Measurements from ENCODE around the gene ELOVL3. TPM values are rescaled to one million over a fixed set of nuclear protein-coding genes. Genes with fewer than 3 reads are reported as not detected.

ELOVL3 gene
- total and polyA plus RNA-seq, 2 of the 4 experiments (the other 2 are of a cell fraction), result 0.09 to 0.36 TPM

DNA sequence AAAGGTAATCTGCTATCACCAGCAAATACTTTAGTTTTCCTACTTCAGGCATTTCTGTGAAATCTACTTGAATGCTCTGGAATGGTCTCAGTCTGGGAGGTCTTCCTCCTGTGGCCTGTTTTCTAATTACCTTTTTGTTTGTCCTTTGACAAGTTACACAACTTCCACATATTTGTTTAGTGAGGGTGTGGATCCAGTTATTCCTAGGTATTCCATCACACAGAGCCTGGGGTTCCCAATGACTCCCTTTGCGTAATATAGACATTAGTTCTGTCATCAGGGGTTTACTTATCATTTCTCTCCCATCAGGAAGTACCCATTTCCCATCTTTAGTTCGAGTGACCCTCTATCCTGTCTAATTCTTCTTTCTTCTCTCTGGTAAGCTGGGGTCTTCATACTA, 28.1 kb upstream of the ELOVL3 start:
- Histone ChIP-seq H2BK120ac (ENCODE audit: low read depth, low read length) (no peak overlapping the region), H3K4ac (ENCODE audit: low read depth, low read length) (no peak overlapping the region), H4K8ac (ENCODE audit: low read depth in 2 of 2, low read length in 2 of 2) (no peak overlapping the region), H2AK5ac (ENCODE audit: low read depth, low read length) (no peak overlapping the region), H3K9me1 (ENCODE audit: insufficient read depth, low read length) (no peaks in the 10 kb centered on the region), H3K4me3 (ENCODE audit: insufficient read depth, low read depth, low read length) (no peak overlapping the region), H2BK20ac (ENCODE audit: low read depth, low read length) (no peak overlapping the region), H2AK9ac (replicated peaks; ENCODE audit: low read depth, low read length, poor library complexity) (no peak overlapping the region), H3K79me1 (ENCODE audit: low read depth in 1 of 2, low read length in 2 of 2) (no peaks in the 10 kb centered on the region), H3K18ac (ENCODE audit: low read depth, low read length) (no peak overlapping the region), H3K56ac (ENCODE audit: extremely low read depth, insufficient read depth, low read length) (no peak overlapping the region), H4K5ac (ENCODE audit: low read depth, low read length) (no peak overlapping the region), H3K27ac (ENCODE audit: insufficient read depth, low read length) (no peak overlapping the region), H4K20me1 (ENCODE audit: insufficient read depth, low read length) (no peaks in the 10 kb centered on the region), H3K23ac (ENCODE audit: low read depth, low read length) (no peak overlapping the region), H3K9ac (ENCODE audit: low read depth, low read length) (no peak overlapping the region), H2BK5ac (ENCODE audit: low read depth, low read length, poor library complexity, severe bottlenecking) (no peak overlapping the region), H2AFZ (replicated peaks; ENCODE audit: low read length, poor library complexity) (no peak overlapping the region), H4K91ac (ENCODE audit: insufficient read depth, low read depth, low read length) (no peak overlapping the region), H3K14ac (replicated peaks; ENCODE audit: low read depth, low read length) (no peak overlapping the region), H3K4me1 (ENCODE audit: control insufficient read depth, insufficient read depth, low read length) (no peaks in the 10 kb centered on the region), H3K27me3 (ENCODE audit: control insufficient read depth, insufficient read depth, low read length) (peaks cover 16% of the 10 kb centered on the region), H3K36me3 (ENCODE audit: control insufficient read depth, insufficient read depth, low read length) (no peaks in the 10 kb centered on the region), H3K4me2 (ENCODE audit: low read depth, low read length) (no peak overlapping the region), H3K9me3 (ENCODE audit: control insufficient read depth, insufficient read depth, low read length) (peaks cover 2% of the 10 kb centered on the region; the same call in 1 of the 2 replicates), H2BK15ac (ENCODE audit: low read depth, low read length) (no peak overlapping the region)
- intact Hi-C loops (cut with micrococcal nuclease) (no loop called here), dilution Hi-C loops (cut with HindIII; ENCODE audit: low sequenced_read_pairs, unreplicated experiment) (no loop called here), in situ Hi-C loops (cut with MboI; ENCODE audit: low sequenced_read_pairs) (no loop called here)
- TF ChIP-seq RAD21 (IDR thresholded peaks at IDR 0.05; ENCODE audit: low read length) (no peak), FOS (IDR thresholded peaks at IDR 0.05; ENCODE audit: low read depth, low read length) (no peak), RCOR1 (IDR thresholded peaks at IDR 0.05; ENCODE audit: insufficient replicate concordance, low read length) (no peak), MXI1 (IDR thresholded peaks at IDR 0.05; ENCODE audit: borderline replicate concordance, low read depth, low read length) (no peak), NFE2L2 (IDR thresholded peaks at IDR 0.05; ENCODE audit: low read depth, low read length) (no peak), CHD1 (IDR thresholded peaks at IDR 0.05; ENCODE audit: low read depth, low read length) (no peak), BHLHE40 (IDR thresholded peaks at IDR 0.05; ENCODE audit: low read depth, low read length) (no peak), POLR2A (IDR thresholded peaks at IDR 0.05; ENCODE audit: low read depth, low read length) (no peak), MAFK (IDR thresholded peaks at IDR 0.05; ENCODE audit: low read depth, low read length) (no peak)
- TF ChIP-seq, protein P1, sequence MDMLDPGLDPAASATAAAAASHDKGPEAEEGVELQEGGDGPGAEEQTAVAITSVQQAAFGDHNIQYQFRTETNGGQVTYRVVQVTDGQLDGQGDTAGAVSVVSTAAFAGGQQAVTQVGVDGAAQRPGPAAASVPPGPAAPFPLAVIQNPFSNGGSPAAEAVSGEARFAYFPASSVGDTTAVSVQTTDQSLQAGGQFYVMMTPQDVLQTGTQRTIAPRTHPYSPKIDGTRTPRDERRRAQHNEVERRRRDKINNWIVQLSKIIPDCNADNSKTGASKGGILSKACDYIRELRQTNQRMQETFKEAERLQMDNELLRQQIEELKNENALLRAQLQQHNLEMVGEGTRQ (IDR thresholded peaks at IDR 0.05; ENCODE audit: low read depth, low read length), result no peak
- TF ChIP-seq, protein P2, sequence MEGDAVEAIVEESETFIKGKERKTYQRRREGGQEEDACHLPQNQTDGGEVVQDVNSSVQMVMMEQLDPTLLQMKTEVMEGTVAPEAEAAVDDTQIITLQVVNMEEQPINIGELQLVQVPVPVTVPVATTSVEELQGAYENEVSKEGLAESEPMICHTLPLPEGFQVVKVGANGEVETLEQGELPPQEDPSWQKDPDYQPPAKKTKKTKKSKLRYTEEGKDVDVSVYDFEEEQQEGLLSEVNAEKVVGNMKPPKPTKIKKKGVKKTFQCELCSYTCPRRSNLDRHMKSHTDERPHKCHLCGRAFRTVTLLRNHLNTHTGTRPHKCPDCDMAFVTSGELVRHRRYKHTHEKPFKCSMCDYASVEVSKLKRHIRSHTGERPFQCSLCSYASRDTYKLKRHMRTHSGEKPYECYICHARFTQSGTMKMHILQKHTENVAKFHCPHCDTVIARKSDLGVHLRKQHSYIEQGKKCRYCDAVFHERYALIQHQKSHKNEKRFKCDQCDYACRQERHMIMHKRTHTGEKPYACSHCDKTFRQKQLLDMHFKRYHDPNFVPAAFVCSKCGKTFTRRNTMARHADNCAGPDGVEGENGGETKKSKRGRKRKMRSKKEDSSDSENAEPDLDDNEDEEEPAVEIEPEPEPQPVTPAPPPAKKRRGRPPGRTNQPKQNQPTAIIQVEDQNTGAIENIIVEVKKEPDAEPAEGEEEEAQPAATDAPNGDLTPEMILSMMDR (conservative IDR thresholded peaks at IDR 0.05; ENCODE audit: low read depth, low read length), result no peak
- no peak for DNase-seq
- no peak for ATAC-seq (ENCODE audit: low read depth)
- POLR2A ChIA-PET (ENCODE audit: unreplicated experiment), result no interaction called here
- BruUV-seq (replicated peaks), result no TSS peak
- no CpG with 5 or more reads among the region's 2 CpGs for WGBS, 2 experiments (ENCODE audit: extremely low coverage in 2 of 2, insufficient read length in 1 of 2)
- CTCF ChIA-PET, result no interaction called here

Data from IMR-90 (cell line).